GM19238 (cell line): ENCODE data around the gene COQ8A.
"Not testable (repeated sequence)": the region's sequence is repeated elsewhere in the genome, so short reads cannot be mapped to it uniquely, and the experiment has no call there.

ENCODE experiments used
- DNase-seq: peaks from one replicate; pipeline ENCODE4 v3.0.0; 2011; ENCODE audit warnings: low spot score; ENCODE audit not compliant: insufficient read length

COQ8A gene

DNA sequence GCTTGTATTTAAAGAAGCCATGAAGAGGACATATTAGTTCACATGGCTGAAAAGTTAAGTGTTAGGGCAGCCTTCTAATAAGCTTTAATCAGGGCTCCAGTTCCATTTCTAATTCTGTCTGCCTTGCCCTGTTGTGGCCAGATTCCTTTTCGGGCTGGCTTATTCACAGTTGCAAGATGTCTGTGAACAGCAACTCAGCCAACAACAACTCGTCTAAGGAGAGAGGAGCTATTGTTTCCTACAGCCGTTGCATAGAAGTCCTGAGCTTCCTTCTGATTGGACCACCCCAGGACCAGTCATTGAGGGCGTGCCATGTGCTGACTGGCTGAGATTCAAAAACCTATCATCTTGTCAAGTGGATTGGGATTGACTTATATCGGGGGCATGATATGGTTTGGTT lies 18.6 kb upstream of the COQ8A start:
- no peak for DNase-seq

DNA sequence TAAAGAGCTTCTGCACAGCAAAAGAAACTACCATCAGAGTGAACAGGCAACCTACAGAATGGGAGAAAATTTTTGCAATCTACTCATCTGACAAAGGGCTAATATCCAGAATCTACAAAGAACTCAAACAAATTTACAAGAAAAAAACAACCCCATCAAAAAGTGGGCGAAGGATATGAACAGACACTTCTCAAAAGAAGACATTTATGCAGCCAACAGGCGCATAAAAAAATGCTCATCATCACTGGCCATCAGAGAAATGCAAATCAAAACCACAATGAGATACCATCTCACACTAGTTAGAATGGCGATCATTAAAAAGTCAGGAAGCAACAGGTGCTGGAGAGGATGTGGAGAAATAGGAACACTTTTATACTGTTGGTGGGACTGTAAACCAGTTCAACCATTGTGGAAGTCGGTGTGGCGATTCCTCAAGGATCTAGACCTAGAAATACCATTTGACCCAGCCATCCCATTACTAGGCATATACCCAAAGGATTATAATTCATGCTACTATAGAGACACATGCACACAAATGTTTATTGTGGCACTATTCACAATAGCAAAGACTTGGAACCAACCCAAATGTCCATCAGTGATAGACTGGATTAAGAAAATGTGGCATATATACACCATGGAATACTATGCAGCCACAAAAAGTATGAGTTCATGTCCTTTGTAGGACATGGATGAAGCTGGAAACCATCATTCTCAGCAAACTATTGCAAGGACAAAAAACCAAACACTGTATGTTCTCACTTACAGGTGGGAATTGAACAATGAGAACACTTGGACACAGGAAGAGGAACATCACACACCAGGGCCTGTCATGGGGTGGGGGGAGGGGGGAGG lies 10.6 kb upstream of the COQ8A start:
- not testable (repeated sequence) for DNase-seq

DNA sequence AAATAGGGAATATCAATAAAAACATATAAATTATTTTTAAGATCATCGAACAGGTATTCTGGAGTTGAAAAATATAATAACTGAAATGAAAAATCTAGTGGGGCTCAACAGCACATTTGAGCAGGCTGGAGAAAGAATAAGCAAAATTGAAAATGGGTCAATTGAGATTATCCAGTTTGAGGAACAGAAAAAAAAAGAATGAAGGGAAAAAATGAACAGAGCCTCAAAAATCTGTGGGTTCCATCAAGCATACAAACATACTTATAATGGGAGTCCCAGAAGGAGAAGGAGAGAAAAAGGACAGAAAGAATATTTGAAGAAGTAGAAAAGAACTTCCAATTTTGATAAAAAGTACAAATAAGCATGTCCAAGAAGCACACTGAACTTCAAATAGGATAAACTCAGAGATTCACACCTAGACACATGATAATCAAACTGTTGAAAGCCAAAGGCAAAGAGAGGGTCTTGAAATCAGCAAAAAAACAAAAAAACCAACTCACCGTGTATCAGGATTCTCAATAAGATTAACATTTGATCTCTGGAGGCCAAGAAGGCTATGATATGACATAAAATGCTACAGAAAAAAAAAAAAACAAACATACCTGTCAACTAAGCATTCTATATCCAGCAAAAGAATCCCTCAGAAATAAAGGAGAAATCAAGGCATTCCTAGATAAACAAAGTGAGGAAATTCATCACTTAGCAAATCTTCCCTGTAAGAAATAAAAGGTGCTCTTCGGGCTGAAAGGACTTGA lies 5.4 kb upstream of the COQ8A start:
- no peak for DNase-seq

DNA sequence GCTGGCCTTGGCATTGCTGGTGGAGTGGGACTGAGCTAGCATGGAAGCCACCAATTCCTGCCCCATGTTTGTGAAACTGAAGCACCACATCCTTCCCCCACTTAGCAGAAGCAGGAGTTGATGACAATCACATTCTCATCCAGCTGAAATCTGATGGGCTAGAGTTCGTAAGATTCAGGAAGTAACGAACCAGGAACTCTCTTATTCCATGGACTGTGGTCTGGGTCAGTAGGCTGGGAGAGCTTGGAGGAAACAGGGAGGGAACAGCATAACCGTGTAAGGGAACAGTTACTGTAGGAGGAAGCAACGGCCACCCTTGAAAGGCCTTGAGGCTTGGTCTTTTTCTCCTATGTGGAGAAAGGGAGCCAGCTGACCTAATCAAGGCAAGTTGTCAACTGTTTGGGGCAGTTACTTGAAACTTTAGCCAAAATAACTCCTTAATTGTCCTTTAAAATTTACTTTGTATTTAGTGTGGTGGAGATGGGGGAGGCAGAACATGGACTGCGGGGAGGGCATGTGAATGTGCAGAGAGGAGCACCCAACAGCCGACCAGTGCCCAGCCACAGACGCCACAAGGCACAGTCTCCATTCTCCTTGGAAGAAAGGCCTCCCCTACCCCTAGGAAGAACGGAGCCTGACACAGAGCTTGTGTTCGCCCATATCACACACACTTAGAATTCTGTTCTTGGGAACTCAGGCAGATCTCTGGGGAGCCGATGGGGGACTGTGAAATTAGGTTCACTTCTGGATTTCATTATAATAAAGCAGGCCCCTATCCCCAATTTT lies 2.0 kb upstream of the COQ8A start:
- DNase-seq, result no peak

DNA sequence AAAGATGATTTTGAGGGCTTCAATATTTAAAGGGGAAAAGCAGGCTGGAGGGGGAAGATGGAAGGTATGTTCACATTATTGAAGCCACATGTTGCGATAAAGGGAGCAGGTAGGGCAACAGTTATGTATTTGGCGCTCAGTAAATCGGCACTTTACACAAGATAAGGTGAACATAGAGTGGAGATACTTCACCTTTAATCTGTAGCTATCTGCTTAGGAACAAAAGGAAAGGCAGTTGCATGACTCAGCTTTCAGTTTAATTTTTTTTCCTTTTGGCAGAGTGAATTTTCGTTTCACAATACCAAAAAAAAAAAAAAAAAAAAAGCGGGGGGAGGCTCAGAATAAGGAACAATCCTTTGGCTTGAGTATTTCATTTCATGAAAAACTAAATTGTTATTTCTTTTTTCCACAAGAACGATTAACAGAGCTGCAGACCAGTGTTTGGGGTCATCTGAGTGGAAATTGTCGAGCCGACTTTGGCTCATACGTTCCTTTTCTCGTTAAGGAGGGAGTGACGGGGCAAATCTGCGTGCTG lies 1.1 kb upstream of the COQ8A start:
- DNase-seq, result no peak

DNA sequence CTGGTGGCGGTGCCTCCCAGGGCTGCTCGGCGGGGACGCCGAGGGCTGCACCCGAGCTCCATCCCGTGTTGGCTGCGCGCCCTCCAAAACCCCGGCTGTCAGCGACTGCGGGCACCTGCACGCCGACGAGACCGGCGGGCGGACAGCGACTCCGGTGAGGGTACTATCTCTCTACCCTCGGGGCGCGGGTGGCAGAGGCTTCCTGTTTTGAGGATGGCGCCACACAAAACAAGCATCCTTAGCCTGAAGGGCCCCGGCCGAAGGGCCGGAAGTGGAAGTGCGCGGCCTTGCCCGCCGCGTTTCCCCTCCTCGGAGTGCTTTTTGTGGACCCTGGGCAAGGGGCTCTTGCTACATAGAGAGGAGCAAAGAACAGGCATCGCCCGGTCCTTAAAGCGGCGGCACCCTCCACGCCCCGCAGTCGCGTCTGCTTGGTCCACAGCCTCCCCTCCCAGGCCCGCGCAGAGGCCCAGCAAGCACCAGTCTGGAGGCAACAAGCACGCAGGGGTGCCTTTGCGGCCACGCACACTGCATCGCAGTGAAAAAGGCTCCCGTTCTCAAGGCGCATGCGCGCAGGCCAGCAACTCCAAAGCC lies 561 bp upstream of the COQ8A start:
- DNase-seq, result peak; percentile 52

DNA sequence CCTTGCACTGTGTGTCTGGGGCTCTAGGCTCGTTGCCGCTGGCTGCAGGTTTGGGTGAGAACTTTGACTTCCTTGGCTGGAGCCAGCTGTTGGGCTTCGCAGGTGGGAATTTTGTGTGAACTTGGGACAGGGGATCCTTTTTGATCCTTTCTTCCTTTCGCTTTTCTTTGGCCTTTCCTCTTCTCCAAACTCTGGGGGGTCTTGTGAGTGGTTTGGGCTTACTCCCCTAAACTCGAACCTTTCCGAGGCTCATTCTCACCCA lies 643 bp downstream of the COQ8A start:
- DNase-seq, result no peak

DNA sequence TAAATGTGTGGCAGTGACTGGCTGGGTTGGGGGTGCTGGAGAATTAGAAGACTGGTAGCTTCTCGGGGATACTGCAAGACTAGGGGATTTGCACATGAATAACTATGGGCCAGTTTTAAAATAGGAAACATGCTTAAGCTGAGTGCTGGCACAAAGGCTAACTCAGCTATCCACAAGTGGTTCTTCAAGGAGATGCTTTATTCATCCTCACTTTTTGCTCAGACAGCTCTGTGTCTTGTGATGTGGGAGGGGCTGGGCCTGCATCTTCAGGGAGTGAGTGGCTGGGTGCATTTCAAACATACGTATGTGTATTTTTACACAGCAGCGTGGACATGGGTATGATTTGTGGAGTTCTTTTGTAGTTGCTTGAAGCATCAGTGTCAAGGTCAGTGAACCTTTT lies 2.3 kb downstream of the COQ8A start:
- no peak for DNase-seq

DNA sequence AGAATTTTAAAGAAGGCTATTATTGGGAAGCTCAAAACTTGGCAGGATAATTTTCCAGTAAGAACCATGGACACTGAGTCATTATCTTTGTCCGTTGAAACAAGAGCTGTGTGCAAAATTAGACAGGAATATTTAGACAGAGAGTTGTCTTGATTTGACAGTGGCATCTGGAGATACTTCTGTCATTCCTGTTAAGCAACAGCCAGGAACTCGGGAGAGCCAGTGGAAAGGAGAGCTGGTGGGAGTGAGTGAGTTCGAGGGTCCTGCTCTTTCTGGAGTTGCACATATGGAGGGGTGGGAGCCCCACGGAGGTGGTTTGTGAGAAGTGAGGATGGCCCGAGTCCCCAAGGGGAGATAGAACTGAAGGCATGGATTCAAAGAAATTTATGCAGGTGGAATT lies 3.1 kb downstream of the COQ8A start:
- DNase-seq, result no peak

DNA sequence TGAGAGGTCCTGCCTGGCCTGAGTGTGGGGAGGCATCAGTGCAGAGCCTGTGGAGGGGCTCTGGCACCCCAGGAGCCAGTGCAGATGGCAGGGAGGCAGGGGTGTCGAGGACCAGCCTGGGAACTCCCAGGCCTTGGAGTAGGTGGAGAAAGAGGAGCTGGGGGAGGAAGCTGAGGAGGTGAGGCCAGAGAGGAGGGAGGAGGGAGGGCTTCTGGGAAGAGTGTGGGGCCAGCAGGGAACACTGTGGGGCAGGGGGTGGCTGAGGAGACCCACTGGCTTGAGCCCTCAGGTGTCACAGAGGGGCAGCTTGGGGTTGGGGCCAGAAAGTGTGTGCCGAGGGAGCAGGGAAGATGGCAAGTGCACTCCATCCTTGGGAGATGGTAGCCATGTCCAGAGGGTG lies 3.8 kb downstream of the COQ8A start:
- no peak for DNase-seq

DNA sequence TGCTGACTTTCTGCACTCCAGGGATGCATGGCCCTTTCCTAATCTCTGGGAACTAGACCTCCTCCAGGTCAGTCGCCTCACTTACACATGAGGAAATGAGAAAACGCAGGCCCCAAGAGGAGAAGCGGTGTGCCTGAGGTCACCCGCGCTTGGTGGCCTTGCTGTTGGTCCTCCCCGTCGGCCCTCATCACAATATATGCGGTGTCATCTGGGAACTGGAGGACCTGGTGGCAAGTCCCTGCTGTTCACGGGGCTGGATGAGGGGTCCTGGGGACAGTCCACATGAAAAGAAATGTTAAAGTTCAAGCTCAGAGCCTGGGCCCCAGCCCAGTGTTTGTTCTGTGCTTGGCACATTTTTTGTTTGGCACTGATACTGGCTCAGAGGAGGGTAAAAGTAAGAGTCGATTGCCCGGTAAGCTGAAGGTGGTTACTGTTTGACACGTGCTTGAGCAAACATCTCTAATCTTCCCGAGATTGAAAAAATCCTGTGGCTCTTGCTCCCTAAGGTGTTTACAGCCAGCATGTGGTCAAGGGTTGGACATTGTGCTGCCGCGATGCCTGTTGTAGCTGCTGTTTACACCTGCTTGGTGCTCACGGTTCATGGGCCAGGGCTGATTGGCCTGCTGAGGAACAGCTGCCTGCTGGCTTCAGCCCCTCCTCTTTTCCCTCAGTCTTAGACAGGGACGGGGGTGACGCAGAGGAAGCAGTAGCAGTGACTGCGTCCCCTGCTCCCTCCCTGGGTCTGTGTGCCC lies 5.2 kb downstream of the COQ8A start:
- DNase-seq, result no peak

DNA sequence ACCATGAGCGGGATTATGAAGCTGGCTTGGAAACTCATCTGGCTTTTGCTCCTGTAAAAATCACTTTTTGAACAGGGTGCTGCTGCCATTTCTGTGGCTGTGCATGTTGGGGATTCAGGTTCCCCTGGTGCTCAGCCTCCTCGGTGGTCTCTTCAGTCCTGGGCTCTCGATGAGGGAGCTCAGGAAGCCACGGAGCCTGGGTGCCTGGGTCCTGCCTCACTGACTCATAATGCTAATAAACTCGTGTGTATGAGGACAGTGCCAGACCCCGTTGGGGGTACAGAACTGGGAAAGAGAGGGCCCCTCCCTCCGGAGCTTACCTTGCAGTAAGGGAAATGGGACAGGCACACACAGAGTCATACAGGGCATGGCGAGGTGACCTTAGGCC lies 5.8 kb downstream of the COQ8A start:
- no peak for DNase-seq

DNA sequence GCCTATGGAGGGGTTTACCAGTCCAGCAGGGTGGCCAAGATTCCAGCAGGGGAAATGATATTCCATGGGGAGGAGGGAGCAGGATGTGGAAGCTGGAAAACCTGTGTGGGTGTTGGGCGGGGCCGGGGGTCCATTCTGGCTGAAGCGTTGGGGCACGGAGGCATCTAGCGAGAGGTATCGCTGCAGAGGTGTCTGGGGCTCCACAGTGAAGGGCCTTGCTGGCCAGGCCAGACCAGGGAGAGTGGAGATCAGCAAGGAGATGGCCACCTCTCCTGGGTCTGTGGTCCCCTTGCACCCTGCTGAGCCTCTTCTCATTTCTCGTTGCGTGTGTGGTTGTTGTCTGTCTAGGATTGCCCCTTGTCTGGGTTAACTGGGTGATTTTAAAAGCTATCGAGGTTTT lies 6.2 kb downstream of the COQ8A start:
- no peak for DNase-seq

DNA sequence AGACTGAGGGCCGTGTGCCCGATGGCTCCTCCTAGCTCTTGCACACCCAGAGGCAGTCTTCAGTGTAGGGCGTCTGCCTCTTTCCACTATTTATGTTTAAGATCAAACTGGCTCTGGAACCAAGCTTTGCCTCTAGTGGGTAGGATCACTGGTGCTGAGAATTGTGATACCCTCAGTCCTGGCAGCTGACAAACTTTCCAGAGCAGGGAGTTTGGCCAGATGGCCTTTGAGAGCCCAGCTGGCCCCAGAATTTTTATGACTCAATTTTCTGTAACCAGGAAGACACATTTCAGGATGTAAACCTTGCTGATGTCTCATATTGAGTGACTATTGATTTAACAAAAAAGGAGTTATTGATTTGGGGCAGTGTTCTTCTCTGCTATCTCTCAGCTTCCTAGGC lies 6.7 kb downstream of the COQ8A start:
- no peak for DNase-seq

DNA sequence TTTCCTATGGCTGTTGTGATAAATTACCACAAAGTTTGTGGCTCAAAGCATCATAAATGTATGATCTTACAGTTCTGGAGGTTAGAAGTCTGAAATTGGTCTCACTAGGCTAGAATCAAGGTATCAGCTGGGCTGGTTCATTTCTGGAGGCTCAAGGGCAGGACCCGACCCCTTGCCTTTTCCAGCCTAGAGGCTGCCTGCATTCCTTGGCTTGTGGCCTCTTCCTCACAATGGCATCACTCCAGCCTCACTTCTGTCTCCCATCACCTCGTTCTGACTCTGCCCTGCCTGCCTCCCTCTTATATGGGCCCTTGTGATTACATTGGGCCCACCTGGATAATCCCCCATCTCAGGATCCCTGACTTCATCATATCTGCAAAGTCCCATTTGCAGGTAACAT lies 8.0 kb downstream of the COQ8A start:
- DNase-seq, result no peak

DNA sequence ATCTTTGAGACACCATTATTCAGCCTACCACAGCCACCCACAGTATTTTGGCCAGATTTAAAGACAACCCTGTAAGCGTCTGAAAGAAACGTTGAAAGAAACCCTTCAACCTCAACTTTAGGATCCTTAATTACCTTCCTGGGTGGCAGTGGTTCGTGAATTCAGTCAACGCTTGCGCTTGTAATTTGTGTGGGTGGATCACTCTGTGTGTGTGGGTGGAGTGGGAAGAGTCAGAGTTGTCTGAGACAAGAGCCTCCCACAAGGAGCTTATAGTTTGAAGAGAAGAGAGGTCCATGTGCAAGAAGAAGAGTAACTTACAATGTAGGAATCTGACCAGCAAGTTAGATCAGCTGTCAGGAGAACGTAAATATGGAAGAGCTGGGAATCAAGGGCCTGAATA lies 8.4 kb downstream of the COQ8A start:
- no peak for DNase-seq

DNA sequence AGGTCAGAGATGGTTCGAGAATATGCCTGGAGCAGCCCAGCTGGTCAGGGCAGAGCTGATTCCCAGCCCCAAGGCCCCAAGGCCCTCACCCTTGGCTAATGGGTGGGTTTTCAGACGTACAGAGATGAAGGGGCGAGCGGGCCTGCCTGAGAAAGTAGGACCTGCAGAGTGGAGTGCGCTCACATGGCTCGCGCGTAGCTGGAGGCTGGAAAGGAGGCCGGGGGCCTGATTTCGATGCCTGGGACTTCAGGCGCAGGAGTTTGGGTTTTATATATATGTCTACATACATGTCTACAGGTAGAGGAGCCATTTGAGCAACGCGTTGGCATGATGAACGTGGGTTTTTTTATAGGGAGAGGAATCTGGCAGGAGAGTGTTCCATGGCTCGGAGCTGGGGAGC lies 8.9 kb downstream of the COQ8A start:
- DNase-seq, result no peak

DNA sequence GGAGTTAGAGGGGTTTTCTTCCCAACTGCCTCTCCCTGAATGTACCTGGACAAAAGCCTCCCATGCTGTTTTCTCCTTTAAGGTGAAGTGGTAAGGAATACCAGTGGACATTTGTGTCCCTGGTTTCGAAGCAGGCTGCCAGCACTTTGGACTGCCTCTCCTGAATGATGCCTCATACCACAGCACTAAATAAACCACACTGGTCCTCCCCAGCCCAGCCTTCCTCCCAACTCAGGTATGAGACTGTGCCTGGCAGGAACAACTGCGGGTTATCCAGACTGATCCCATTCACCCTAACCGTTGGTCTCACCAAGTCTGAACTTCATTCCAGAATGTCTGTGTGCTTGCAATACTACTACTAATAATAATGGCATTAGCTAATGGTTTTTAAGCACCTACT lies 9.3 kb downstream of the COQ8A start:
- DNase-seq, result no peak

DNA sequence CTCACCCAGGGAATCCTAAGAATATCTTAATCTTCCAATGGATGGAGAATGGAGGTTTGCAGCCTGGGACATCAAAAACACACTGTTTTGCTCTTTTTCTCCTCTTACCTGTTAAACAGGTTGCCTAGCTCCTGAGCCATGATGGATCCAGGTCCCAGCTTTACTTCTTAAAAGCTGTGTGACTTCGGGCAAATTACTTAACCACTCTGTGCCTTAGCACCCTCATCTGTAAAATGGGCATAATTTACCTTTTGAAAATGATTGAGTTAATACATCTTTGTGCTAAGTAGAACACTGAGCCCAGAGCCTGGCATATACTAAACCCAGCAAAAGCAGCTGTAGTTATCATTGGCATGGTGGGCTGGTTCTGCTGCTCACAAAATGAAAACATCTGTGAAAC lies 10.2 kb downstream of the COQ8A start:
- DNase-seq, result no peak

DNA sequence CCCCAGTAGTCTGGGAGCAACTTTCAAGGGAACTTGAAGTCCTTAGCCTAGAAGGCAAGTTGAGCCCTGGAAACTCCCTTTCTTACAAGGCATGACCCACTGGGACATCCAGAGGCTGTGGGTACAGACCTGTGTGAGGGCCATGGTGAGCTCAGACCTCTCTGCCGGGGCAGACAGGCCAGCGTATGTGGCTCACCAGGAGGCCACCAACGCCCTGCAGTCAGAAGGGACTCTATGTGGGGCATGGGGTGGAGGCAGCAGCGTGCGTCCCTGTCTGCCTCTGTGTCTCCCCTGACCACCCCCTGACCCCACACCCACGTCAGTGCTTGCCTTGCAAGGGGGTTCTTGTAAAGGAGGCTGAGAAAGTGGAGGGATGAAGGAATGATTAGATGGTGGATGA lies 10.8 kb downstream of the COQ8A start:
- DNase-seq, result no peak
